Astrocyte of the spinal cord (primary cell): ENCODE results near the gene ZNF408.

Experiments
- DNase-seq: peaks from one replicate; pipeline ENCODE4 v3.0.0; 2011; ENCODE audit warnings: low read depth, low spot score
- H3K4me3 ChIP-seq: 2 replicates; pipeline ENCODE4 v1.5.1; 2011; ENCODE audit warnings: low read depth, mild to moderate bottlenecking, low read length, moderate library complexity
- in situ Hi-C: cut with HindIII; loops from 2 replicates; pipeline ENCODE4 v1.10.0; 2017; ENCODE audit warnings: low sequenced_read_pairs
- TF ChIP-seq, protein P1 (sequence below): IDR thresholded peaks from 2 replicates; pipeline ENCODE4 v1.5.1; 2012; ENCODE audit warnings: low read depth, mild to moderate bottlenecking, low read length, inconsistent platforms

The ZNF408 gene

DNA sequence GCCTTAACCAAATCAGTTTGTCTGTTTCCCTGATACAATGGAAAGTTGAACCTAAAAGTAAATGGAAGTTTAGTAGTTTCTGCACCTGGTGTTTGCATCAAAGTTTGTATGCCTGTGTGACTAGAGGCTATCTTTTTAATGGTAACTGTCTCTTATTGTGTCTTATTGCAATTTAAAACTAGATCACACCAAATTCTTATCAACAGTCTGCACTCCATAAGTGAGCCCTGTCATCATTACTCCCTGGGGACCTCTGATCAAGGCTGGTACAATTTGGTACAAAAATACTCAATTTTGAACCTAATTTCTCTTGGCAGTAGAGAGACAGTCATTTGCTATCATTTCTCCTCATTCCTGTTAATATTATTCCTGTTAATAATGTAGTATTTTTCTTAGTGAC is 38.5 kb upstream of the ZNF408 start:
- no peak for DNase-seq
- TF ChIP-seq, protein P1, sequence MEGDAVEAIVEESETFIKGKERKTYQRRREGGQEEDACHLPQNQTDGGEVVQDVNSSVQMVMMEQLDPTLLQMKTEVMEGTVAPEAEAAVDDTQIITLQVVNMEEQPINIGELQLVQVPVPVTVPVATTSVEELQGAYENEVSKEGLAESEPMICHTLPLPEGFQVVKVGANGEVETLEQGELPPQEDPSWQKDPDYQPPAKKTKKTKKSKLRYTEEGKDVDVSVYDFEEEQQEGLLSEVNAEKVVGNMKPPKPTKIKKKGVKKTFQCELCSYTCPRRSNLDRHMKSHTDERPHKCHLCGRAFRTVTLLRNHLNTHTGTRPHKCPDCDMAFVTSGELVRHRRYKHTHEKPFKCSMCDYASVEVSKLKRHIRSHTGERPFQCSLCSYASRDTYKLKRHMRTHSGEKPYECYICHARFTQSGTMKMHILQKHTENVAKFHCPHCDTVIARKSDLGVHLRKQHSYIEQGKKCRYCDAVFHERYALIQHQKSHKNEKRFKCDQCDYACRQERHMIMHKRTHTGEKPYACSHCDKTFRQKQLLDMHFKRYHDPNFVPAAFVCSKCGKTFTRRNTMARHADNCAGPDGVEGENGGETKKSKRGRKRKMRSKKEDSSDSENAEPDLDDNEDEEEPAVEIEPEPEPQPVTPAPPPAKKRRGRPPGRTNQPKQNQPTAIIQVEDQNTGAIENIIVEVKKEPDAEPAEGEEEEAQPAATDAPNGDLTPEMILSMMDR = no peak
- no peak overlapping the region for H3K4me3 ChIP-seq
- in situ Hi-C loops = no loop called here

DNA sequence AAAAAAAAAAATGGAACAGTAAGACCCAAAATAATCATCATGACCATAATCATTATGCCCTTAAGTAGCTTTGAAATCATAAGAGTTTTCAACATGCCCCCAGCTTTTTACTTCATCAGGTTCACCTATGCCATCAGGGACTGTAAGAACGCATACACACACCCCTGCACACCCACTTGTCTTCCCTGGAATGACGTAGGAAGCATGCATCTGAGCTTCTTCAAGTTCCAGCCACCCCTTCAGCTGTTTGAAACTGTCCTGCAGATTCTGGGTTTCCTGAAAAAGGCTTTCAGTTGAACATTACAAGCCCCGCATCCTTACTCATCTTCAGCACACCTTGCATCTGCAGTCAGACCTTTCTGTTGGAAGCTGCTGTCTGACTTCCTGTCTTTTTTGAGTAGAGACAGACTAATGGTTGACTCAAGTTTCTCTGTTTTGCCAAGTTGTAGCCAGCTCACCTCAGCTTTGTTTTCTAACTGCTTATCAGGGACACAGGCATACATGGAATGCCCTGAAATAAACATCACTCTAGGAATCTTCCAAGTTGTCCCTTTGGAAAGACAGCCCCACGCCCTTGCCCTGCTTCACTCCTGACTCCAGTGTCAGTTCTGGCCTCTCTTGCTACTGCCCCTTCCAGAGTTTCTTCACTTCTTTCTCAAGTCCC is 37.4 kb upstream of the ZNF408 start:
- no peak for DNase-seq
- H3K4me3 ChIP-seq = no peak overlapping the region
- in situ Hi-C loops = no loop called here
- TF ChIP-seq, protein P1 = no peak

DNA sequence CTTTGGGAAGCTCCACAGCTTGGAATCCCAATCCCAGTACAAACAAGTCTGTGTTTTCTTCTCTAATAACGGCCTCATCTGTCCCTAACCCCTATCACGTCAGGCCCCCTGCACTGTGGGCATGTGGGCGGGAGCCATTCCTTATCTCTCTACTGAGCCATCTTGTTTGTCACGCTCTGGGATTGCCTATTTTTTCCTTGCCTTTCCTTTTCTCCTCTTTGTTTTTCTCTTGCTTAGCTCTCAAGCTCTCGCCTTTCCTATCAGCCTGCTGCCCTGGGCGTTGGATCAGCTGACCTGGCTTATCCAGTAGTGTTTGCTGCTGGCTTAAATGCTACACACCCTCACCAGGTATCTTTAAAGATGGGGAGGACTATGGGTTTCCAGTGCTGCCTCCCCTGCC is 36.2 kb upstream of the ZNF408 start:
- in situ Hi-C loops = no loop called here
- TF ChIP-seq, protein P1 = no peak
- no peak overlapping the region for H3K4me3 ChIP-seq
- DNase-seq = no peak

DNA sequence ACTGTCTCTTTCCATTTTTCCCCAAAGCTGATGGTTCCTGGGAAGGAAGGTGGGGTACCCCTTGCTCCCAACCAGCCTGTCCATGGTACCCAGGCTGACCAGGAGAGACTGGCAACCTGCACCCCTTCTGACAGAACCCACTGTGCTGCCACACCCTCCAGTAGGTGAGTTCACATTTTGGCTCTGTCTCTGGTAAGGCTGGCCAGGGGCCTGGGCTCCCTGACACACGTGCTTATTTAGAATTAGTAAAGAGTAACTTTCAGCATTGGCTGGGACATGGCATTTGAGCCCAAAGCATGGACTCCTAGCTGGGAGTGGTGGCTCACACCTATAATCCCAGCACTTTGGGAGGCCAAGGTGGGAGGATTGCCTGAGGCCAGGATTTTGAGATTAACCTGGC is 35.5 kb upstream of the ZNF408 start:
- TF ChIP-seq, protein P1 = no peak
- H3K4me3 ChIP-seq = no peak overlapping the region
- DNase-seq = no peak
- in situ Hi-C loops = no loop called here

DNA sequence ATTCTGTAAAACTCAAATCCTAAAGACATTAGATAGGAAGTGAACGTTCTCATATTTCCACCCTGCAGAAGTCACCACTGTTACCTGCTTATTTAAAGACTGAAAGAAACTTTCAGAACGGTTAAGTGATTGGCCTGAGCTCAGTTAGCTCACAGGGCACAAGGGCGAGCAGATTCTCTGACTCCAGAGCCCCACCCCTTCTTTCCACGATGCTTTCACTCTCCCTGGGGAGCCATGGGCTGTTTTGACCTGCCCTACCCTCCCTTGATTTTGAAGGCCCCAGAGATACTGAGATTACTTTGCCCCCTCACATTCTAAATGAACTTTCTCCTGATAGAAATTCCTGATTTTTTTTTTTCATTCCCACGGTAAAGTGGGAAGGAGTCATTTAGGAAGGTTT is 34.3 kb upstream of the ZNF408 start:
- in situ Hi-C loops = no loop called here
- H3K4me3 ChIP-seq = no peak overlapping the region
- TF ChIP-seq, protein P1 = no peak
- no peak for DNase-seq

DNA sequence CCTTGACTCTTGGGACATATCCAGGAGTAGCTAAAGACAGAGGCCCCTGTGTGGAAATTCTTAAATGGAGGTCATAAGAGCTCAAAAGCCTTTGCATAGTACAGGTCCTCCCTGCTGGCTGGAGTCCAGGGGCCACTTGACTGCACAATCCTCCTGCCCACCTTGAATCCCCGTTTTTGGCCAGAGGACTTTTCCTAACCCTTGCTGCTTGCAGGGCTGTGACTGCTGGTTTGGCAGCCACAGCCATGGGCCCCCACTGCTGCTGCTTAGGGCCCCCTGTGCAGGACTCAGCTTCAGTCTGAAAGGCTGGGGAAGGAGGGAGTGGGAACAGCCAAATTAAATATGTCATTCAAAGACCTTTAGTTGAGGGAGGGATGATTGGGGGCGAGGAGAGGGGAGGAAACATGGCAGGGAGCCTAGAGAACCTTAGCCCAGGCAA is 33.8 kb upstream of the ZNF408 start:
- TF ChIP-seq, protein P1 = no peak
- no peak for DNase-seq
- H3K4me3 ChIP-seq = no peak overlapping the region
- in situ Hi-C loops = no loop called here
